ENCODE results near the gene TNNI2.

TNNI2 gene

DNA sequence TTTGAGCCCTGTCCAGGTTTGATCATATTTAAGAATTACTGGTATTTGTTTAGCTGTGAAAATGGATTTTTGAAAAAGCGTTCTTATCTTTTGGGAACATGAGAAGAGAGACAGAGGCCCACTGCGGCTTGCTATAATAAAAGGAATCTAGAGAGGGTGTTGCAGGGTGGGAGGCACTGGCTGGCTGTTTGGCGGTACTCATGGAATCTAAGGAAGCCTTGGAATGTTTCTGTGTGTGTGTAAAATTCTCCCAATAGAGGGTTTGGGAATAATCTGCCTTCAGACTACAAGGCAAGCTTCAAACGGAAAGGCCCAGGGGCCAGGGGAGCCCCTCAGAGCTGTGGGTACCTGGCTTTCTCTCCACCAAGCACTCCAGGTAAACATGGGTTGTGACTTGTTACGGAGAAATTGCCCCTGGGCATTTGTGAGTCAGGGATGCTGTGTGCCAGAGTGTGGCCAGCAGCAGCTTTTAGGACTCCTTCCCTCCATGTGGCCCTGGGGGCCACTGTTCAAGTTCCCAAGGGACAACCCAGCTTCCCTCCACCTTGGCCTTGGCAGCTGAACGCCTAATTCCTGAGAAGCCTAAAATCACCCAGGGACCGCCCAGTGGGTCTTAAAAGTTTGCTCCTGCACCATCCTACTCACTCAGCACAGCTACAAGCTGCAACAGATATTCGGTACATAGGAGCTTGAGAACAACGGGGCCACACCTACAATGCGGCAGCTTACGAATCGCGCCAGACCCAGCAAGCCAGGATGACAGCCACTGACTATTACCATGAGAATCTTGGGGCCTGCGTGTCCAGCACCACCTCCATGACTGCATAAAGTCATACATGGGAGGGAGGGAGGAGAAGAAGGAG lies 18.1 kb upstream of the TNNI2 start:
- DNase-seq (ENCODE audit: extremely low read depth, low read depth) = no peak
- TF ChIP-seq, protein P1, sequence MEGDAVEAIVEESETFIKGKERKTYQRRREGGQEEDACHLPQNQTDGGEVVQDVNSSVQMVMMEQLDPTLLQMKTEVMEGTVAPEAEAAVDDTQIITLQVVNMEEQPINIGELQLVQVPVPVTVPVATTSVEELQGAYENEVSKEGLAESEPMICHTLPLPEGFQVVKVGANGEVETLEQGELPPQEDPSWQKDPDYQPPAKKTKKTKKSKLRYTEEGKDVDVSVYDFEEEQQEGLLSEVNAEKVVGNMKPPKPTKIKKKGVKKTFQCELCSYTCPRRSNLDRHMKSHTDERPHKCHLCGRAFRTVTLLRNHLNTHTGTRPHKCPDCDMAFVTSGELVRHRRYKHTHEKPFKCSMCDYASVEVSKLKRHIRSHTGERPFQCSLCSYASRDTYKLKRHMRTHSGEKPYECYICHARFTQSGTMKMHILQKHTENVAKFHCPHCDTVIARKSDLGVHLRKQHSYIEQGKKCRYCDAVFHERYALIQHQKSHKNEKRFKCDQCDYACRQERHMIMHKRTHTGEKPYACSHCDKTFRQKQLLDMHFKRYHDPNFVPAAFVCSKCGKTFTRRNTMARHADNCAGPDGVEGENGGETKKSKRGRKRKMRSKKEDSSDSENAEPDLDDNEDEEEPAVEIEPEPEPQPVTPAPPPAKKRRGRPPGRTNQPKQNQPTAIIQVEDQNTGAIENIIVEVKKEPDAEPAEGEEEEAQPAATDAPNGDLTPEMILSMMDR (IDR thresholded peaks at IDR 0.05; ENCODE audit: low read depth, low read length, missing control alignments) = no peak
- H3K4me3 ChIP-seq (replicated peaks; ENCODE audit: low read depth, low read length) = no peak overlapping the region

DNA sequence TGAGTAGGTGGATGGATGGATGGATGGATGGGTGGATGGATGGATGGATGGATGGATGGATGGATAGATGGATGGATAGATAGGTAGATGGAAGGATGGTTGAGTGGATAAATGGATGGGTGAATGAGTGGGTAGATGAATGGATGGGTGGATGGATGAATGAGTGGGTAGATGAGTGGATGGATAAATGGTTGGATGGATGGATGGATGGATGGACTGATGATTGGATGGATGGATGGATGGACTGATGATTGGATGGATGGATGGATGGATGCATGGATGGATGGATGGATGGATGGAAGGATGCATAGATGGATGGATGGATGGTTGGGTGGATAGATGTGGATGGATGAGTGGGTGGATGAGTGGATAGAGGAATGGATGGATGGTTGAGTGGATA lies 17.2 kb upstream of the TNNI2 start:
- H3K4me3 ChIP-seq (replicated peaks; ENCODE audit: low read depth, low read length) = no peak overlapping the region
- DNase-seq (ENCODE audit: extremely low read depth, low read depth) = no peak
- TF ChIP-seq, protein P1 (IDR thresholded peaks at IDR 0.05; ENCODE audit: low read depth, low read length, missing control alignments) = no peak

DNA sequence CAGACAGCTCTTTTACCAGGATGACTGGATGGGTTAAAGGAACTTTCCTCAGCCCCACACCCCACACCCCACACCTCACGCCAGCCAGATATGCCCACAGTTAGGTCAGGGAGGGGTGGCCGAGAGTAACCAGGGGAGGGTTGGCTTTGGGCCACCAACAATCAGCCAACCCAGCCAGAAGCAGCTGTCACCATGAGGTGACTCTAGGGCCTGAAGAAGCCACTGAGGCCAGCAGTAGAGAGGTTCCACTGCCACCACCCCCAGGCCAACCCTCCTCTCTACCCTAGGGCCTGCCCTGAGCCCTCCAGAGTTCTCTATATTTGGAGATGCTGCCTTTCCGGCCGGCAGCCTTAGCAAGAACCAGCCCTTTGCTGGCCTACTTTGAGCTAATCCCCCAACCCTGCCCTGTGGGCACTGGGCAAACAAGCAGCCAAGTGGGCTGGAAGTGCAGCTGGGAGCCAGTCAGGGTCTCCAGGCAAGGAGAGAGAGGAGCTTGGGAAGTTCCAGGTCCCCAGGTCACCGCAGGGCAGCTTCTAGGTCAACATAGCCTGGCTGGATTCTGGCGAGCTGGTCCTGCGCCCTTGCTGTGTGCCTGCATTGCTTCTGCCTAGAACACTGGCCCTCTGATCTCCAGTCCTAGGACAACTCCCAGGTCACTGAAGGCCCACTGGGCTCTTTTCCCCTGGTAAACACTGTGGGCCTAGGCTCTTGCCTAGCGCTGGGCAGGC lies 16.0 kb upstream of the TNNI2 start:
- TF ChIP-seq, protein P1 (IDR thresholded peaks at IDR 0.05; ENCODE audit: low read depth, low read length, missing control alignments) = no peak
- no peak for DNase-seq (ENCODE audit: extremely low read depth, low read depth)

GRCh38 chr11:1823376-1824220 lies 15.2 kb upstream of the TNNI2 start:
- no peak for DNase-seq (ENCODE audit: extremely low read depth, low read depth)
- TF ChIP-seq, protein P1 (IDR thresholded peaks at IDR 0.05; ENCODE audit: low read depth, low read length, missing control alignments) = no peak
- H3K4me3 ChIP-seq (replicated peaks; ENCODE audit: low read depth, low read length) = no peak overlapping the region

More for the DNA sequence above, 16.0 kb upstream of the TNNI2 start:
- no peak overlapping the region for H3K4me3 ChIP-seq (replicated peaks; ENCODE audit: low read depth, low read length)

DNA sequence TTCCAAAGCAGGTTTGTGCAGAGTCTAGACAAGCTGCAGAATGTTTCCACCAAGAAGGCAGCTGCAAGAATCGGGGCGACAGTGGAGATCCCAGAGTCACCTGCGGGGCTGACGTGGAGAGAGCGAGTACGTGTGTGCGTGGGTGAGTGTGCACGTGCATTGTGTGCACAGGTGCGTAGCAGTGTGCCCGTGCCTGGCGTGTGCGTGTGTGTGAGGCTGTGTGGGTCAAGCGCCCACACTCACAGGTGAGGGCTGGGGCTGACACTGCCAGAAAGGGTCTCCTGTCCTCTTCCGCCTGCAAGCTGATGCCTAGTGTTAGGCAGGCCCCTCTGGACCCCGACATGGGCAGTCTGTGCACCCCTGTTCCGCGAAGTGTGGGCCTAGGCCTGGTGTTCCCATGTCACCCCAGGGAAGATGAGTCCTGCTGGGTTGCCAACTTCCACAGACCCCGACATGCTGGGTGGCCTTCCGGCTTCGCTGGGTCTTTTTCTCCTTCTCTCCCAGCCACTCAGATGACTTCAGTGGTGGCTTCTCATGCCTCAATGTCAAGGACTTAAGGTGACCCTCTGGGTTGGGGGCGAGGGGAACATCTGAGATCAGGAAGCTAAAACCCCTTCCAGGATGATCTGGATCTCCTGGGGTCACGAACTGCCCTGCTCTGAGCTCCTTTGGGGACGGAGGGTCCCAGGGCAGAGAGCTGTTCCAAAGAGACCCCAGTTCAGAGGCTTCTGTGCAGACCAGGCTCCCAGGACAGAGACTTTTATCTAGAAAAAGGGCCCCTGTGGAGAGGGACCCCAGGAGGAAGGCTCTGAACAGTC lies 14.4 kb upstream of the TNNI2 start:
- H3K4me3 ChIP-seq (replicated peaks; ENCODE audit: low read depth, low read length) = no peak overlapping the region
- no peak for DNase-seq (ENCODE audit: extremely low read depth, low read depth)
- TF ChIP-seq, protein P1 (IDR thresholded peaks at IDR 0.05; ENCODE audit: low read depth, low read length, missing control alignments) = no peak
